Peyer's patch (tissue), 4 donors: ENCODE data around the gene RUNDC3A. TPM values are rescaled to one million over a fixed set of nuclear protein-coding genes. Genes with fewer than 3 reads are reported as not detected.
A peak's percentile ranks its signal among the peaks of the same experiment; 100 is the strongest.

Source experiments
- DNase-seq, 3 donors: peaks; one replicate each; pipeline ENCODE4 v3.0.0-alpha.2; 2017 to 2019
- H3K27ac ChIP-seq, 4 donors: fragments of 200-600 bp; sonication (generic); one replicate each; pipeline ENCODE4 v1.5.1; 2016 to 2019
- H3K27me3 ChIP-seq, 2 donors: fragments of 200-600 bp; sonication (generic); one replicate each; pipeline ENCODE4 v1.5.1; 2019
- H3K36me3 ChIP-seq, 3 donors: fragments of 200-600 bp; sonication (generic); one replicate each; pipeline ENCODE4 v1.5.1; 2016 to 2019
- H3K4me1 ChIP-seq, 4 donors: fragments of 200-600 bp; sonication (generic); one replicate each; pipeline ENCODE4 v1.5.1; 2016 to 2019
- H3K4me3 ChIP-seq, 4 donors: fragments of 200-600 bp; sonication (generic); 1 replicate in 3 of 4; 2 replicates in 1 of 4; pipeline ENCODE4 v1.5.1; 2016 to 2019; ENCODE audit warnings: mild to moderate bottlenecking in 1 of 4
- H3K9me3 ChIP-seq, 4 donors: fragments of 200-600 bp; sonication (generic); one replicate each; pipeline ENCODE4 v1.5.1; 2016 to 2019; ENCODE audit warnings: mild to moderate bottlenecking in 1 of 4
- CTCF ChIP-seq, 6 experiments: fragments of 450-650 bp in 4 of 6; fragments of 200-600 bp in 2 of 6; sonication (generic) in 1 of 6; IDR thresholded peaks; one replicate each; pipeline ENCODE4 v1.5.1; 2017 to 2019; ENCODE audit warnings: antibody characterized with exemption in 6 of 6, mild to moderate bottlenecking in 3 of 6, moderate library complexity in 1 of 6
- POLR2A ChIP-seq, 2 donors: fragments of 450-650 bp; IDR thresholded peaks; one replicate each; pipeline ENCODE4 v1.5.1; 2017; ENCODE audit warnings: antibody characterized with exemption in 2 of 2, mild to moderate bottlenecking in 2 of 2, moderate library complexity in 2 of 2
- total RNA-seq, 4 donors: library from RNA; depleted of rRNA; stranded (reverse); fragments of >200 nt; gene quantifications; one replicate each; pipeline ENCODE4 v1.1.0, GENCODE V29; 2016

The RUNDC3A gene
- total RNA-seq, 4 donors from 2014 or later = 0.88 to 14.9 (median 3.8) TPM

- Histone ChIP-seq H3K9me3 (no peaks in the 10 kb centered on the region), H3K36me3 (no peaks in the 10 kb centered on the region)
- TF ChIP-seq POLR2A (IDR thresholded peaks at IDR 0.05) (no peak), CTCF (IDR thresholded peaks at IDR 0.05) (no peak)
Measured at GRCh38 chr17:44311562-44312181, 3.3 kb downstream of the RUNDC3A start.

GRCh38 chr17:44312396-44313104 is 4.1 kb downstream of the RUNDC3A start:
- H3K27me3 ChIP-seq = peaks cover 0 to 22% of the 10 kb centered on the region in 2 donors
- no peak overlapping the region for H3K4me3 ChIP-seq
- H3K36me3 ChIP-seq = no peaks in the 10 kb centered on the region
- H3K4me1 ChIP-seq = peaks cover 0 to 30% (median 15%) of the 10 kb centered on the region in 4 donors
- no peak overlapping the region for H3K27ac ChIP-seq
- no peak for DNase-seq
- TF ChIP-seq POLR2A (IDR thresholded peaks at IDR 0.05) (no peak), CTCF (IDR thresholded peaks at IDR 0.05) (no peak)
- no peaks in the 10 kb centered on the region for H3K9me3 ChIP-seq

More at GRCh38 chr17:44311562-44312181, 3.3 kb downstream of the RUNDC3A start:
- peaks cover 0 to 34% (median 15%) of the 10 kb centered on the region in 4 donors for H3K4me1 ChIP-seq
- H3K27ac ChIP-seq = no peak overlapping the region
- DNase-seq = no peak
- no peak overlapping the region for H3K4me3 ChIP-seq
- peaks cover 0 to 22% of the 10 kb centered on the region in 2 donors for H3K27me3 ChIP-seq

GRCh38 chr17:44314031-44314430 is 5.6 kb downstream of the RUNDC3A start:
- H3K36me3 ChIP-seq = peaks cover 0 to 3% (median 0%) of the 10 kb centered on the region in 3 donors
- TF ChIP-seq POLR2A (IDR thresholded peaks at IDR 0.05) (no peak), CTCF (IDR thresholded peaks at IDR 0.05) (no peak)
- H3K9me3 ChIP-seq = no peaks in the 10 kb centered on the region
- H3K4me3 ChIP-seq = no peak overlapping the region
- peaks cover 0 to 15% (median 4%) of the 10 kb centered on the region in 4 donors for H3K4me1 ChIP-seq
- no peak overlapping the region for H3K27ac ChIP-seq
- DNase-seq = no peak
- peaks cover 0 to 22% of the 10 kb centered on the region in 2 donors for H3K27me3 ChIP-seq

GRCh38 chr17:44314524-44314868 is 6.1 kb downstream of the RUNDC3A start:
- H3K4me1 ChIP-seq = peaks cover 0 to 14% (median 4%) of the 10 kb centered on the region in 4 donors
- H3K27ac ChIP-seq = no peak overlapping the region
- no peak for TF ChIP-seq POLR2A (IDR thresholded peaks at IDR 0.05)
- no peak for TF ChIP-seq CTCF (IDR thresholded peaks at IDR 0.05)
- peaks cover 0 to 22% of the 10 kb centered on the region in 2 donors for H3K27me3 ChIP-seq
- H3K9me3 ChIP-seq = no peaks in the 10 kb centered on the region
- no peak for DNase-seq
- H3K36me3 ChIP-seq = peaks cover 0 to 8% (median 0%) of the 10 kb centered on the region in 3 donors
- peak overlapping the region in 1 of 4 donors; percentile 41 for H3K4me3 ChIP-seq

- TF ChIP-seq CTCF (IDR thresholded peaks at IDR 0.05) (no peak), POLR2A (IDR thresholded peaks at IDR 0.05) (no peak)
- peaks cover 0 to 22% of the 10 kb centered on the region in 2 donors for H3K27me3 ChIP-seq
- H3K27ac ChIP-seq = no peak overlapping the region
- peak overlapping the region; percentile 10 to 54 (median 42) for H3K4me3 ChIP-seq
- peaks cover 0 to 13% (median 0%) of the 10 kb centered on the region in 3 donors for H3K36me3 ChIP-seq
- peaks cover 0 to 14% (median 4%) of the 10 kb centered on the region in 4 donors for H3K4me1 ChIP-seq
- no peaks in the 10 kb centered on the region for H3K9me3 ChIP-seq
- no peak for DNase-seq
Measured at GRCh38 chr17:44314869-44315661, 6.7 kb downstream of the RUNDC3A start.
